Right cardiac atrium (tissue), 5 donors: ENCODE measurements around the gene CACTIN. TPM values are rescaled to one million over a fixed set of nuclear protein-coding genes. Genes with fewer than 3 reads are reported as not detected.
"Not testable (repeated sequence)": the region's sequence is repeated elsewhere in the genome, so short reads cannot be mapped to it uniquely, and the experiment has no call there.

ENCODE experiments used
- ATAC-seq, 2 donors: fragments of 200-7000 bp; cut with Tn5 transposase; one replicate each; pipeline versions ENCODE4 v1.8.0 to v1.9.1; 2020; ENCODE audit warnings: moderate library complexity in 2 of 2, mild to moderate bottlenecking in 1 of 2
- DNase-seq, 3 donors: peaks; one replicate each; pipeline ENCODE4 v3.0.0-alpha.2; 2020
- H3K27ac ChIP-seq: one replicate; pipeline ENCODE4 v1.5.1; 2013; ENCODE audit warnings: mild to moderate bottlenecking, low read length, control low read depth, moderate library complexity
- H3K27me3 ChIP-seq: one replicate; pipeline ENCODE4 v1.6.1; 2013; ENCODE audit not compliant: control insufficient read depth, insufficient read depth
- H3K4me1 ChIP-seq: one replicate; pipeline ENCODE4 v1.6.1; 2013; ENCODE audit warnings: low read length; ENCODE audit not compliant: control insufficient read depth, insufficient read depth
- H3K4me3 ChIP-seq: one replicate; pipeline ENCODE4 v1.5.1; 2013; ENCODE audit warnings: low read length, control low read depth
- H3K9me3 ChIP-seq: one replicate; pipeline ENCODE4 v1.6.1; 2013; ENCODE audit warnings: low read length; ENCODE audit not compliant: control insufficient read depth
- WGBS: extraction: QIAGEN DNeasy Blood & Tissue Kit; methylation state at CpG from one replicate; pipeline ENCODE4 v1.1.7; 2013; 5-methylcytosine and 5-hydroxymethylcytosine counted together
- intact Hi-C, 4 donors: fragments of 100-400 bp; cut with DNase I; formaldehyde crosslinking; loops; one replicate each; pipeline versions ENCODE4 v1.11.0 to v1.14.0; 2022 to 2023
- polyA plus RNA-seq: library from polyadenylated mRNA; stranded (reverse); fragments of 200-250 nt; gene quantifications from one replicate; pipeline ENCODE4 v1.2.3, GENCODE V29; 2013
- total RNA-seq, 4 donors: library from RNA; stranded (reverse); fragmentation: NEBNext Ultra II Directional; extraction: Animal tissue kit (Norgen Biotek cat#: 25700); gene quantifications; one replicate each; pipeline ENCODE4 v1.2.1, GENCODE V29; 2021
- donor health status: healthy with polysubstance abuse.
- donor health status: DM: no; HTN: yes; CAD: no.
- donor health status: DM: no; HTN: no; CAD: no.
- donor health status: DM: no; HTN: yes; CAD: no; lungs with severe emphysema.
- donor health status: DM: yes; HTN: yes; CAD: no.

The CACTIN gene
- total and polyA plus RNA-seq, 5 donors: 13.5 to 17.8 (median 14.4) TPM

- H3K27me3 ChIP-seq: no peaks in the 10 kb centered on the region
- 62% methylated on average over 39 of the region's 39 CpGs for WGBS
- ATAC-seq: no peak
- peak overlapping the region; percentile 94 for H3K27ac ChIP-seq
- H3K9me3 ChIP-seq: no peaks in the 10 kb centered on the region
- intact Hi-C loops: loop anchor here in 3 of 4 donors (2.0 to 5.0 kb wide), 2 partner anchors 31 to 33 kb away; partner anchors contain the start of gene PIP5K1C (in 3 of the 3)
- peak in 2 of 3 donors; percentile 38 to 73 for DNase-seq
- H3K4me3 ChIP-seq: no peak overlapping the region
- H3K4me1 ChIP-seq: peaks cover 7% of the 10 kb centered on the region
Measured at GRCh38 chr19:3669082-3669946, 42.7 kb upstream of the CACTIN start.

GRCh38 chr19:3668331-3669081 is 41.9 kb upstream of the CACTIN start:
- intact Hi-C loops: loop anchor here in 3 of 4 donors (2.0 to 5.0 kb wide), 2 partner anchors 32 to 34 kb away; partner anchors contain the start of gene PIP5K1C (in 3 of the 3)

GRCh38 chr19:3667766-3668165 is 41.2 kb upstream of the CACTIN start:
- Histone ChIP-seq H3K27ac (no peak overlapping the region), H3K27me3 (no peaks in the 10 kb centered on the region), H3K9me3 (no peaks in the 10 kb centered on the region), H3K4me3 (no peak overlapping the region), H3K4me1 (peaks cover 7% of the 10 kb centered on the region)
- intact Hi-C loops: loop anchor here in 3 of 4 donors (2.0 to 5.0 kb wide), 2 partner anchors 33 to 35 kb away; partner anchors contain the start of gene PIP5K1C (in 3 of the 3)
- DNase-seq (peak in 2 of 3 donors; percentile 15 to 30), ATAC-seq (no peak)
- 84% methylated on average over 17 of the region's 17 CpGs for WGBS

More at GRCh38 chr19:3668331-3669081, 41.9 kb upstream of the CACTIN start:
- ATAC-seq: no peak
- Histone ChIP-seq H3K4me3 (no peak overlapping the region), H3K9me3 (no peaks in the 10 kb centered on the region), H3K27me3 (no peaks in the 10 kb centered on the region), H3K4me1 (peaks cover 7% of the 10 kb centered on the region), H3K27ac (peak overlapping the region; percentile 31)
- peak in 2 of 3 donors; percentile 28 to 68 for DNase-seq
- 53% methylated on average over 34 of the region's 34 CpGs for WGBS

- intact Hi-C loops: loop anchor here in 2 of 4 donors (5.0 kb wide), 1 partner anchor 35 kb away; the partner anchor contains the start of gene PIP5K1C (in 2 of the 2)
- Histone ChIP-seq H3K4me1 (peaks cover 7% of the 10 kb centered on the region), H3K27me3 (no peaks in the 10 kb centered on the region), H3K4me3 (no peak overlapping the region), H3K27ac (no peak overlapping the region), H3K9me3 (no peaks in the 10 kb centered on the region)
- no peak for ATAC-seq
- whole genome bisulfite sequencing: 88% methylated on average over 18 of the region's 18 CpGs
- DNase-seq: peak in 1 of 3 donors; percentile 55
Measured at GRCh38 chr19:3667037-3667638, 40.5 kb upstream of the CACTIN start.

- intact Hi-C loops: loop anchor here in 2 of 4 donors (5.0 kb wide), 1 partner anchor 36 kb away; the partner anchor contains the start of gene PIP5K1C (in 2 of the 2)
- H3K27me3 ChIP-seq, ATAC-seq, H3K4me1 ChIP-seq, H3K9me3 ChIP-seq, H3K4me3 ChIP-seq, H3K27ac ChIP-seq: not testable (repeated sequence)
- DNase-seq: peak in 1 of 3 donors; percentile 55
- WGBS: 89% methylated on average over 14 of the region's 14 CpGs
Measured at GRCh38 chr19:3666545-3666856, 39.9 kb upstream of the CACTIN start.

- H3K27ac ChIP-seq: no peak overlapping the region
- ATAC-seq (peak; percentile 17 to 30), DNase-seq (peak; percentile 61 to 91 (median 87))
- H3K4me3 ChIP-seq: no peak overlapping the region
- intact Hi-C loops: loop anchor here in 3 of 4 donors (2.0 to 5.0 kb wide), 2 partner anchors 36 to 41 kb away; partner anchors contain the start of gene PIP5K1C (in 2 of the 3)
- no peaks in the 10 kb centered on the region for H3K9me3 ChIP-seq
- H3K4me1 ChIP-seq: peaks cover 3% of the 10 kb centered on the region
- no peaks in the 10 kb centered on the region for H3K27me3 ChIP-seq
- 40% methylated on average over 40 of the region's 40 CpGs for WGBS
Measured at GRCh38 chr19:3665681-3666544, 39.3 kb upstream of the CACTIN start.

- 76% methylated on average over 19 of the region's 19 CpGs for WGBS
- no peak for ATAC-seq
- H3K27ac ChIP-seq: no peak overlapping the region
- H3K27me3 ChIP-seq: no peaks in the 10 kb centered on the region
- peak in 2 of 3 donors; percentile 13 to 34 for DNase-seq
- H3K4me1 ChIP-seq: peaks cover 3% of the 10 kb centered on the region
- intact Hi-C loops: loop anchor here in 3 of 4 donors (2.0 to 5.0 kb wide), 2 partner anchors 37 to 42 kb away; partner anchors contain the start of gene PIP5K1C (in 2 of the 3)
- no peak overlapping the region for H3K4me3 ChIP-seq
- H3K9me3 ChIP-seq: no peaks in the 10 kb centered on the region
Measured at GRCh38 chr19:3664879-3665642, 38.5 kb upstream of the CACTIN start.

GRCh38 chr19:3663838-3664237 is 37.2 kb upstream of the CACTIN start:
- no peaks in the 10 kb centered on the region for H3K4me1 ChIP-seq
- DNase-seq (peak in 1 of 3 donors; percentile 50), ATAC-seq (no peak)
- no peaks in the 10 kb centered on the region for H3K9me3 ChIP-seq
- H3K27ac ChIP-seq: no peak overlapping the region
- intact Hi-C loops: loop anchor here in 1 of 4 donors (2.0 kb wide), 1 partner anchor 43 kb away; no protein-coding TSS in a partner anchor
- H3K27me3 ChIP-seq: no peaks in the 10 kb centered on the region
- H3K4me3 ChIP-seq: no peak overlapping the region
- 94% methylated on average over 18 of the region's 18 CpGs for WGBS
